SU-DHL-6 (cell line): ENCODE results near the gene GNAS.

Experiments
- H2AFZ ChIP-seq: fragments of 200-600 bp; sonication (generic); 2 replicates; pipeline ENCODE4 v1.6.1; 2014; ENCODE audit warnings: low read depth, mild to moderate bottlenecking, moderate library complexity, mixed read lengths, antibody characterized with exemption, low read length; ENCODE audit not compliant: severe bottlenecking
- H3F3A ChIP-seq: fragments of 200-600 bp; shearing (Covaris generic); 2 replicates; pipeline ENCODE4 v1.6.0; 2016; ENCODE audit warnings: antibody characterized with exemption, mild to moderate bottlenecking; ENCODE audit not compliant: insufficient read depth
- H3K27ac ChIP-seq: fragments of 200-600 bp; sonication (generic); 2 replicates; pipeline ENCODE4 v1.5.1; 2016; ENCODE audit warnings: low read depth, mild to moderate bottlenecking, low read length, moderate library complexity, mixed read lengths
- H3K27me3 ChIP-seq: fragments of 200-600 bp; sonication (generic), shearing (Covaris generic); 2 replicates; pipeline ENCODE4 v1.6.0; 2014; ENCODE audit warnings: mild to moderate bottlenecking, low read length
- H3K36me3 ChIP-seq: fragments of 200-600 bp; sonication (generic); 2 replicates; pipeline ENCODE4 v1.6.1; 2014; ENCODE audit warnings: mild to moderate bottlenecking, low read length, mixed read lengths
- H3K4me2 ChIP-seq: fragments of 300-600, 200-600 bp; shearing (Covaris generic), sonication (generic); 2 replicates; pipeline ENCODE4 v1.6.0; 2014; ENCODE audit warnings: low read length, low read depth, mild to moderate bottlenecking; ENCODE audit not compliant: poor library complexity, severe bottlenecking
- H3K4me3 ChIP-seq: fragments of 200-600 bp; sonication (generic); 2 replicates; pipeline ENCODE4 v1.5.1; 2014; ENCODE audit warnings: antibody characterized with exemption, low read length, mild to moderate bottlenecking, mixed read lengths; ENCODE audit not compliant: insufficient read depth, poor library complexity, severe bottlenecking
- H3K79me2 ChIP-seq: fragments of 200-600 bp; sonication (generic); 2 replicates; pipeline ENCODE4 v1.6.1; 2014; ENCODE audit warnings: mild to moderate bottlenecking, low read length, moderate library complexity; ENCODE audit not compliant: insufficient read depth
- H3K9ac ChIP-seq: fragments of 200-600 bp; sonication (generic); 2 replicates; pipeline ENCODE4 v1.7.0; 2014; ENCODE audit warnings: mild to moderate bottlenecking, low read length
- H3K9me2 ChIP-seq: fragments of 200-600 bp; sonication (generic); replicated peaks from 2 replicates; pipeline ENCODE4 v1.6.1; 2014; ENCODE audit warnings: low read length; ENCODE audit not compliant: insufficient read depth
- H3K9me3 ChIP-seq: fragments of 200-600 bp; sonication (generic); 2 replicates; pipeline ENCODE4 v1.6.1; 2014; ENCODE audit warnings: low read length, mixed read lengths; ENCODE audit not compliant: insufficient read depth
- H4K20me1 ChIP-seq: fragments of 200-600 bp; sonication (generic); 2 replicates; pipeline ENCODE4 v1.6.1; 2014; ENCODE audit warnings: low read depth, mild to moderate bottlenecking, antibody characterized with exemption, low read length, moderate library complexity, mixed read lengths
- EZH2phosphoT487 ChIP-seq: fragments of 200-600 bp; sonication (generic), shearing (Covaris generic); conservative IDR thresholded peaks from 2 replicates; pipeline ENCODE4 v1.6.1; 2018; ENCODE audit warnings: mild to moderate bottlenecking, antibody characterized with exemption, low read length, moderate library complexity, mixed read lengths
- TF ChIP-seq, protein P1 (sequence below): fragments of 200-600 bp; sonication (generic); IDR thresholded peaks from one replicate; pipeline ENCODE4 v1.5.1; 2017; ENCODE audit warnings: antibody characterized with exemption, mild to moderate bottlenecking, low read length, moderate library complexity; ENCODE audit not compliant: insufficient read depth, poor library complexity, severe bottlenecking

Gene GNAS

DNA sequence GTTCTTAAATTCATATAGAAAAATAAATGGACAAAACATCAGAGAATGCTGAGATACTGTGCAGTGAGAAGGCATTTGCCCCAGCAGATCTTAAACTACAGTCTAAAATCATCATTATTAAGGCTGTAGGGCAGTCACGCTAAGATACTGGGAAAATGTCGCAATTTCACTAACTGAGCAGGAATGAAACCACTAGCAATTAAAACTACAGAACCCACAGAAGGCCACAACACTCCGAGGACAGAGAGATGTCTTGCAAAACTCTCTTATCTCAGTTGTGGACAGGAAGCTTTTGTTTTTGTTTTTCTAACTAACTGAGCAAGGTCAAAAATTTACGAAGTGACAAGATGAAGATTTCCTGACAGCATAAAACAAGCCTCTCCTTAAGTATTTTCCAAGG is 20.1 kb upstream of the GNAS start:
- H3K9me3 ChIP-seq = no peaks in the 10 kb centered on the region
- H3K4me3 ChIP-seq = no peak overlapping the region
- peaks cover 2% of the 10 kb centered on the region; the same call in 1 of the 2 replicates for H3K36me3 ChIP-seq
- no peaks in the 10 kb centered on the region for H3K9me2 ChIP-seq
- H3K27me3 ChIP-seq = no peaks in the 10 kb centered on the region
- no peak overlapping the region for H3K4me2 ChIP-seq
- H3K27ac ChIP-seq = no peak overlapping the region
- H2AFZ ChIP-seq = no peak overlapping the region
- H4K20me1 ChIP-seq = no peaks in the 10 kb centered on the region
- H3K79me2 ChIP-seq = peaks cover 16% of the 10 kb centered on the region
- no peaks in the 10 kb centered on the region for H3F3A ChIP-seq
- H3K9ac ChIP-seq = no peak overlapping the region
- no peak for TF ChIP-seq EZH2phosphoT487
- TF ChIP-seq, protein P1, sequence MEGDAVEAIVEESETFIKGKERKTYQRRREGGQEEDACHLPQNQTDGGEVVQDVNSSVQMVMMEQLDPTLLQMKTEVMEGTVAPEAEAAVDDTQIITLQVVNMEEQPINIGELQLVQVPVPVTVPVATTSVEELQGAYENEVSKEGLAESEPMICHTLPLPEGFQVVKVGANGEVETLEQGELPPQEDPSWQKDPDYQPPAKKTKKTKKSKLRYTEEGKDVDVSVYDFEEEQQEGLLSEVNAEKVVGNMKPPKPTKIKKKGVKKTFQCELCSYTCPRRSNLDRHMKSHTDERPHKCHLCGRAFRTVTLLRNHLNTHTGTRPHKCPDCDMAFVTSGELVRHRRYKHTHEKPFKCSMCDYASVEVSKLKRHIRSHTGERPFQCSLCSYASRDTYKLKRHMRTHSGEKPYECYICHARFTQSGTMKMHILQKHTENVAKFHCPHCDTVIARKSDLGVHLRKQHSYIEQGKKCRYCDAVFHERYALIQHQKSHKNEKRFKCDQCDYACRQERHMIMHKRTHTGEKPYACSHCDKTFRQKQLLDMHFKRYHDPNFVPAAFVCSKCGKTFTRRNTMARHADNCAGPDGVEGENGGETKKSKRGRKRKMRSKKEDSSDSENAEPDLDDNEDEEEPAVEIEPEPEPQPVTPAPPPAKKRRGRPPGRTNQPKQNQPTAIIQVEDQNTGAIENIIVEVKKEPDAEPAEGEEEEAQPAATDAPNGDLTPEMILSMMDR = no peak

DNA sequence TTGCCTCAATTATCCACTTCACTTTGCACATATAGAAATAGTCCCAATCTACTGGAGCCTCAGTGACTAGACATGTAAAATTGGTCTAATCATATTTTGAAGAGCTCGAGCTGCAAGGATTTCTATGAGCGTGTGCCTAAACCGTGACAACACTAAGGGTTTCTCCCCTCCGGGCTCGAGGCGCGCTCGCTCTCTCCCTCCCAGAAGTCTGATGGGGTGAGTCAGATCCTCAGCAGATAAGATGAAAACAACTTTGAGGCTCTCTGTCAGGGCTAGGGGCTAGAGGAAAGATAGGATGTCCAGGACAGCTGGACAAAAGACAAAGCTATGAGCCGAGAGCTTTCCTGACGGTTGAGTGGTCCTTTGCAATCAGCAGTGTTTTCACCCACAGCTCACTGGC is 18.6 kb upstream of the GNAS start:
- peaks cover 2% of the 10 kb centered on the region; the same call in 1 of the 2 replicates for H3K36me3 ChIP-seq
- H3K27me3 ChIP-seq = no peaks in the 10 kb centered on the region
- H3K79me2 ChIP-seq = peaks cover 16% of the 10 kb centered on the region
- H4K20me1 ChIP-seq = no peaks in the 10 kb centered on the region
- H3F3A ChIP-seq = no peaks in the 10 kb centered on the region
- no peak overlapping the region for H3K4me3 ChIP-seq
- no peak overlapping the region for H3K9ac ChIP-seq
- no peaks in the 10 kb centered on the region for H3K9me2 ChIP-seq
- H3K9me3 ChIP-seq = no peaks in the 10 kb centered on the region
- no peak for TF ChIP-seq EZH2phosphoT487
- TF ChIP-seq, protein P1 = no peak
- no peak overlapping the region for H3K27ac ChIP-seq
- no peak overlapping the region for H3K4me2 ChIP-seq
- H2AFZ ChIP-seq = no peak overlapping the region

DNA sequence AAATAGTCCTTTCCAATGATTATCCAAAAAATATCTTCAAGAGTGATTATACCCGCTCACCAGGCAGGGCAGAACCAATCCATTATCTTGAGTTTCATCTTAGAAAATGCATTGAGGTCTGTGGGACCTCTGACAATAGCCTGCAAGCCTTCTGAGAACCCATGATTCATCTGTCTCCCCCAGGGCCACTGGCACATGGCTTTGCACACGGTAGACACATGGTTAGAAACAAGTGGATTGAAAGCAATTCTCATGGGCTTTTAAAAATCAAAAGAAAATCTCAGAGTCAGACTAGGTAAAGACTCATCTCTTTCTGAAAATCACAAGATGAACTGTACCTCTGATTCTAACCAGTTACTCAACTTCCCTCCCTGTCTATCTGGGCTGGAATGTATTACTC is 17.3 kb upstream of the GNAS start:
- no peak overlapping the region for H3K9ac ChIP-seq
- no peak overlapping the region for H3K27ac ChIP-seq
- TF ChIP-seq, protein P1 = no peak
- TF ChIP-seq EZH2phosphoT487 = no peak
- no peak overlapping the region for H3K4me2 ChIP-seq
- no peak overlapping the region for H3K4me3 ChIP-seq
- peaks cover 2% of the 10 kb centered on the region; the same call in 1 of the 2 replicates for H3K36me3 ChIP-seq
- H3K9me3 ChIP-seq = no peaks in the 10 kb centered on the region
- H3K27me3 ChIP-seq = no peaks in the 10 kb centered on the region
- no peak overlapping the region for H2AFZ ChIP-seq
- H3F3A ChIP-seq = no peaks in the 10 kb centered on the region
- H4K20me1 ChIP-seq = no peaks in the 10 kb centered on the region
- H3K79me2 ChIP-seq = peaks cover 8% of the 10 kb centered on the region; the same call in 1 of the 2 replicates
- H3K9me2 ChIP-seq = no peaks in the 10 kb centered on the region
